Fibroblast of skin of right biceps (primary cell): ENCODE measurements around the gene FUT8.
"Not testable (repeated sequence)": the region's sequence is repeated elsewhere in the genome, so short reads cannot be mapped to it uniquely, and the experiment has no call there.

ENCODE experiments used
- DNase-seq: peaks from one replicate; pipeline ENCODE4 v3.0.0-alpha.2; 2013

Gene FUT8

GRCh38 chr14:65627315-65627714 is 214.8 kb downstream of the FUT8 start:
- no peak for DNase-seq

DNA sequence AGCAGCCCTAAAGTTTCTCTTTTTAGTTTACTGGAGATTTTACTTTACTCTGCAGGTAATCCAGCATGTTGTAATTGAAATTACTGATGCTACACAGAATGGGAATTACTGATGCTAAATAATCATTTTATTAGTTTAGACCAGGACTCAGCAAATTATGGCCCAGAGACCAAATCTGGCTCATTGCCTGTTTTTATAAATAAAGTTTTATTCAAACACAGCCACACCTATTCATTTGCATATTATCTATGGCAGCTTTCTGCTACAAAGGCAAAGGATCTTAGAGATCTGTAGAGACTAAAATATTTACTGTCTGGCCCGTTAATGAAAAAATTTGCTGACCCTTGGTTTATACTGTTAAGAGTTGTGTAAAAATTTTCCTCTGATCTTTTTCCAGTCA is 216.1 kb downstream of the FUT8 start:
- no peak for DNase-seq

GRCh38 chr14:65631040-65631439 is 218.5 kb downstream of the FUT8 start:
- DNase-seq = no peak

GRCh38 chr14:65632487-65632886 is 220.0 kb downstream of the FUT8 start:
- no peak for DNase-seq

GRCh38 chr14:65633666-65634065 is 221.1 kb downstream of the FUT8 start:
- not testable (repeated sequence) for DNase-seq

GRCh38 chr14:65637780-65638179 is 225.2 kb downstream of the FUT8 start:
- peak; percentile 10 for DNase-seq

DNA sequence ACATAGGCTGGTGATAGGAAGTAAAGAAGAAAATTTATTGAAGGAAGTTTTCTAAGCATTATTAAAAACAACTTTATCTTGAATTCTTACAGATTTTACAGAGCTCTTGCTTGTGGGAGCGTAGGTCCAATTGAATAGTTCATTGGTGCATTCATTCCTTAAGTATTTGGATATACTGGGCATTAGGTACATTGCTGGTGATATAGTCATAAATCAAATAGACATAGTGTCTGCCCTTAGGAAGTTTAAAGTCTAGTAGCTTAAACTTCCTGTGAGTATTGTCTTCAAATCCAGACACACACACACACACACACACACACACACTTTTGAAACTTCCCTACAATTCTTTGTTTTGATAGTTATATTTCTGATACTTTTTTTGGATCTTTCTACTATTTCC is 226.7 kb downstream of the FUT8 start:
- DNase-seq = peak; percentile 33

GRCh38 chr14:65650826-65651225 is 238.3 kb downstream of the FUT8 start:
- no peak for DNase-seq

GRCh38 chr14:65656554-65656953 is 244.0 kb downstream of the FUT8 start:
- DNase-seq = no peak

DNA sequence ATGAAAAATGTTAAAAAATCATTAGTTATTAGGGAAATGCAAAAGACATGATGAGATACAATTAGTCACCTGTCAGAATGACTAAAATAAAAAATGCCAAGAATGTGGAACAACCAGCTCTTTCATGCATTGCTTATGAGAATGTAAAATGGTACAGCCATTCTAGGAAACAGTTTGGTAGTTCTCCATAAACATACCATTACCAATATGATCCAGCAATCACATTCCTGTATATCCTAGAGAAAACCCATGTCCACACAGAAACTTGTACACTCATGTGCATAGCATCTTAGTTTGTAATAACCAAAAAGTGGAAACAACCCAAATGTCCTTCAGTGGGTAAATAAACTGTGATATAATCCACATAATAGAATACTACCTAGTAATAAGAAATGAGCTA is 245.7 kb downstream of the FUT8 start:
- peak; percentile 75 for DNase-seq

GRCh38 chr14:65661865-65662264 is 249.3 kb downstream of the FUT8 start:
- no peak for DNase-seq

GRCh38 chr14:65664436-65664835 is 251.9 kb downstream of the FUT8 start:
- DNase-seq = no peak

GRCh38 chr14:65676361-65677014 is 264.0 kb downstream of the FUT8 start:
- peak; percentile 0 for DNase-seq

DNA sequence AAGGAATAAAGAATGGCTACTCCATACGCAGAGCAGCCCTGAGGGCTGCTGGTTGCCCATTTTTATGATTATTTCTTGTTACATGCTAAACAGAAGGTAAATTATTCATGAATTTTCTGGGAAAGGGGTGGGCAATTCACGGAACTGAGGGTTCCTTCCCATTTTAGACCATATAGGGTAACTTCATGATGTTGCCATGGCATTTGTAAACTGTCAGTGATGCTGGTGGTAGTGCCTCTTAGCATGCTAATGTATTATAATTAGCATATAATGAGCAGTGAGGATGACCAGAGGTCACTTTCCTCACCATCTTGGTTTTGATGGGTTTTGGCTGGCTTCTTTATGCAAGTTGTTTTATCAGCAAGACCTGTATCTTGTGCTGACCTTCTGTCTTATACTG is 273.0 kb downstream of the FUT8 start:
- DNase-seq = no peak

GRCh38 chr14:65686761-65687160 is 274.2 kb downstream of the FUT8 start:
- DNase-seq = no peak

DNA sequence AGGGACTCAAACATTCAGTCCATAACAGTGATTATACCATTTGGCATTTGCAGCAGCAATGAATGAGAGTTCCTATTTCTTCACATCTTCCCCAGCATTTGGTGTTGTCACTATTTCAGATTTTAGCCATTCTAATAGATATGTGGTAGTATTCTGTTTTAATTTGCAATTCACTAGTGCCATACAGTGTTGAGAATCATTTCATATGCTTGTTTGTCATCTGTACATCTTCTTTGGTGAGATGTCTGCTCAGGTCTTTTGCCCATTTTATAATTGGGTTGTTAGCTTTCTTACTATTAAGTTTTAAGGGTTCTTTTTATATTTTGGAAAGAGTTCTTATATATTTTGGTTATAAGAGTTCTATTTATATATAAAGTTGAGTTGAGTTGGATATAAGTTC is 276.5 kb downstream of the FUT8 start:
- no peak for DNase-seq

DNA sequence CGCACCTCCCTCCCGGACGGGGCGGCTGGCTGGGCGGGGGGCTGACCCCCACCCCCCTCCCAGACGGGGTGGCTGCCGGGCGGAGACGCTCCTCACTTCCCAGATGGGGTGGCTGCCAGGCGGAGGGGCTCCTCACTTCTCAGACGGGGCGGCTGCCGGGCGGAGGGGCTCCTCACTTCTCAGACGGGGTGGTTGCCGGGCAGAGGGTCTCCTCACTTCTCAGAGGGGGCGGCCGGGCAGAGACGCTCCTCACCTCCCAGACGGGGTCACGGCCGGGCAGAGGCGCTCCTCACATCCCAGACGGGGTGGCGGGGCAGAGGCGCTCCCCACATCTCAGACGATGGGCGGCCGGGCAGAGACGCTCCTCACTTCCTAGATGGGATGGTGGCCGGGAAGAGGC is 280.0 kb downstream of the FUT8 start:
- DNase-seq = not testable (repeated sequence)

- peak; percentile 25 for DNase-seq
These were observed 284.3 kb downstream of the FUT8 start for GRCh38 chr14:65696801-65697200.

DNA sequence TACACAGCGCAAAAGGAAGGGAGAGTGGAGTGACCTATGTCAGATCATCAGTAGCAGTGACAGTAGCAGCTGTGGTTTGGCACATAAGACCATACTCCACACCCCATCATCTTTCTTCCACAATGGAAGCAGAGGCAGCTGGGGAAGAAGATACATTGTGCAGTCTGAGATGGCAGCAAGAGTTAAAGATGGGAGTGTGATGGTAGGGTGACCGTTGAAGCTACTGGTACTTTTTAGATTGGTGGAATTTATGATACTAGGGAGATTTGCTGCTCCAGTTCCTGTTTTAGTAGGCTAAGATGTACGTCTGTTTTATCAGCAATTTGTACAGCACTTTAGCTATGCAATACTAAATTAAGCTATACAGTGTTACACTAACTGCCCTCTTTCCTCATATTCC is 291.0 kb downstream of the FUT8 start:
- no peak for DNase-seq

DNA sequence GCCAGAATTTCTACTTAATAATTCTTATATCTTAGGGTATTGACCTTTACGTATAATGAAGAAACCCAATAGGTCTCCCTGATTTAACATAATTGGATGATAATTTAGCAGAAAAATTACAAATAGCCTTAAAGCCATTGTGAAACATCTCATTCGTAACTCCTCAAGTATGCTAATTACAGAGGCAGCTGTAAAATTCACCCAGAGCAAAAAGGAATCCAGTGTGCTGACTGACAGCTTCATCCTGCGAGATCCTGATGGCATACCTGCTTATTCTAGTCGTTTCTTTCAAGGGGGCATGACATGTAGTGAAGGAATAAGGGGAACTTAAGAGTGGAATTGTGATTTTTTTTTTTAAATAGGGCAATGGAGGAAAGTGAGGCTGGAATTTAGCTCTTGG is 291.5 kb downstream of the FUT8 start:
- peak; percentile 42 for DNase-seq

DNA sequence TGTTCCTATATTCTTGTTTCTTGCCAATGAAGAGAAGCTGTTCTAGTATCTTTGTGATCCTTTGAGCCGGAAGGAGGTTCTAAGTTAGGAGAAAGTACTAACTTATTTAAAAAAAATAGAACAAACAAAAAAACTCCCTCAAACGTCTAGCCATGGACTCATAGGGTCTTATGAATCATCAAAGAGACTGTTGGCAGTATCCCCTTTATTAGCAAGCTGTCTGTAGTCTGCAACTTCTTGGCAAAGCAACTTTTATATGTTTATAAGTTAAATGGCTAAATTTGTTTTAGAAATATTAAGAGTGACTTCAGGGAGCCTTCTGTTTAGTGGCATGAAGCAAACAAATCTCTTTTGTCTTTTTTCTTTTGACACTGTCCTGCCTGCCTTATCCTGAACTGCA is 291.9 kb downstream of the FUT8 start:
- DNase-seq = peak; percentile 58

GRCh38 chr14:65704850-65705249 is 292.3 kb downstream of the FUT8 start:
- DNase-seq = peak; percentile 46

DNA sequence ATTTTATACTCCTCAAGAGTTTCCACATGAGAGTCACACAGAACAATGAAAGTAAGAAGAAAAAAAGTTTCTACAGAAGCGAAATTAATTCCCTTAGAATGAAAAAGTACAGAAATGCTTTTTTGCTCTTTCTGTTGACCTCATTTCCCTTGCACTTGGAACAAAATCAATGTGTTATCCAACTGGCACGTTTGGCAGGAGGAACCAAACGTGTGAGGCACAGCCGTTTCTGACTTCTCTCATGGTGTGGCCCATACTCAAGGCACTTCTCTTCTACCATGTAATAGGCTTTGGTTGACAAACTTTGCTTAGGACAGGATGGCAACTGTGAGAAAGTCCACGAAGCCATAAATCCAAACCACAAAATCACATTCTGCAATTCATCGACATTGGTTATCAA is 297.0 kb downstream of the FUT8 start:
- no peak for DNase-seq

GRCh38 chr14:65716813-65717212 is 304.3 kb downstream of the FUT8 start:
- DNase-seq = not testable (repeated sequence)

- not testable (repeated sequence) for DNase-seq
These were observed 304.9 kb downstream of the FUT8 start for GRCh38 chr14:65717384-65717915.
